Fibroblast of lung (primary cell): ENCODE data around the gene FIS1.

Experiments
- CTCF ChIP-seq, 2 donors: IDR thresholded peaks in 1 of 2; conservative IDR thresholded peaks in 1 of 2; 1 replicate in 1 of 2; 2 replicates in 1 of 2; pipeline ENCODE4 v1.5.1; 2011 to 2012; ENCODE audit warnings: low read length in 2 of 2, control low read depth in 1 of 2, inconsistent platforms in 1 of 2, low read depth in 1 of 2, mild to moderate bottlenecking in 1 of 2
- EZH2 ChIP-seq: IDR thresholded peaks from 2 replicates; pipeline ENCODE4 v1.5.1; 2012; ENCODE audit warnings: low read length, control low read depth, mild to moderate bottlenecking; ENCODE audit errors: missing control alignments

- TF ChIP-seq CTCF (conservative IDR thresholded peaks at IDR 0.05 in 1 of 2, IDR thresholded peaks at IDR 0.05 in 1 of 2; ENCODE audit: low read depth in 1 of 2, low read length in 2 of 2): no peak
- no peak for TF ChIP-seq EZH2
Measured at GRCh38 chr7:101210143-101210542, 34.7 kb downstream of the FIS1 start.
